GM10266 (cell line): Measurements from ENCODE around the gene ACSL6.

Experiments
- DNase-seq: peaks from one replicate; pipeline ENCODE4 v3.0.0; 2012; ENCODE audit errors: extremely low spot score
- CTCF ChIP-seq: IDR thresholded peaks from 2 replicates; pipeline ENCODE4 v1.5.1; 2012; ENCODE audit warnings: mild to moderate bottlenecking, low read depth; ENCODE audit not compliant: control insufficient read depth, insufficient read depth; ENCODE audit errors: missing control alignments

The ACSL6 gene

GRCh38 chr5:132057498-132058255, 46.2 kb upstream of the ACSL6 start:
- no peak for DNase-seq

GRCh38 chr5:132056610-132057497, 45.4 kb upstream of the ACSL6 start:
- no peak for DNase-seq
- no peak for TF ChIP-seq CTCF

More at GRCh38 chr5:132057498-132058255, 46.2 kb upstream of the ACSL6 start:
- no peak for TF ChIP-seq CTCF

GRCh38 chr5:132055808-132056609, 44.6 kb upstream of the ACSL6 start:
- no peak for DNase-seq
- no peak for TF ChIP-seq CTCF

DNA sequence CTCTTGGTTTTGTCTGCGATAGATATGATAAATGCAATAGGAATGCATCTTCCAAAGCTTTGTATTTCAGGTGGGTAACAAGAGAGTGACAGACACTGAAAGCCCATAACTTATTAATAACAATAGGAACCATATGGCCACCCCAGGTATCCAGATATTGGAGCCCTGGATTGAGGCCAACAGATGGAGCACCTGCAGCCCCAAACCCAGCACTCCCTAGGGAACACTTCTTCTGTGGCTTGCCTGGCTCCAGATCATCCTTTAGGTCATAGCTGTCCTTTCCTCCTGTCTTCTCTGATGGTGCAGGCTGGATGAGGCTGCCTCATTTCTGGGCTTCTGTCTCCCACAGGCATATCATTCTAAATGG, 44.0 kb upstream of the ACSL6 start:
- TF ChIP-seq CTCF: no peak
- no peak for DNase-seq

GRCh38 chr5:132054697-132055440, 43.4 kb upstream of the ACSL6 start:
- no peak for TF ChIP-seq CTCF
- no peak for DNase-seq

GRCh38 chr5:132054031-132054696, 42.7 kb upstream of the ACSL6 start:
- no peak for TF ChIP-seq CTCF
- DNase-seq: no peak
